ENCODE data around the gene OR8H1.

The OR8H1 gene, protein sequence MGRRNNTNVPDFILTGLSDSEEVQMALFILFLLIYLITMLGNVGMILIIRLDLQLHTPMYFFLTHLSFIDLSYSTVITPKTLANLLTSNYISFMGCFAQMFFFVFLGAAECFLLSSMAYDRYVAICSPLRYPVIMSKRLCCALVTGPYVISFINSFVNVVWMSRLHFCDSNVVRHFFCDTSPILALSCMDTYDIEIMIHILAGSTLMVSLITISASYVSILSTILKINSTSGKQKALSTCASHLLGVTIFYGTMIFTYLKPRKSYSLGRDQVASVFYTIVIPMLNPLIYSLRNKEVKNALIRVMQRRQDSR

DNA sequence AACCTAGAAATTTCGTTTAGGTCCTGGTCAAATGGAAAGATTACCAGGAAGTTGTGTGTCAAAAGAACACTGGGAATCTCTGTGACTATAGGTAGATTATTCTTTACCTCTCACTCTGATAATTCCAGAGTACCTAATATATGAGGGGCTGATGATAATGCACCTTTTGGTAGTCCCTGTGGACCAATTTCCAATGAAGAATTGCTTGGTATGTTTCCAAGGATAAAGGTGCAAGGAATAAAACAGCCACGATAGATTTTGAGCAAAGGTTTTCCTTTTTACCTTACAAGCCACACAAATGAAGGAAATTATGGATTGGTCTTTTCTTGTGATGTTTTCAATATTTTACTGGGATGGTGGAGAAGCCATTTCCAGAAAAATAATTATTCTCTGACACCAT, at the start of gene OR8H1:
Gene OR8H1, minus strand, starts transcription at position 101 of the 400 bp plus-strand sequence. CDS start 1,192 bp downstream, outside the sequence.
- no peak for DNase-seq

DNA sequence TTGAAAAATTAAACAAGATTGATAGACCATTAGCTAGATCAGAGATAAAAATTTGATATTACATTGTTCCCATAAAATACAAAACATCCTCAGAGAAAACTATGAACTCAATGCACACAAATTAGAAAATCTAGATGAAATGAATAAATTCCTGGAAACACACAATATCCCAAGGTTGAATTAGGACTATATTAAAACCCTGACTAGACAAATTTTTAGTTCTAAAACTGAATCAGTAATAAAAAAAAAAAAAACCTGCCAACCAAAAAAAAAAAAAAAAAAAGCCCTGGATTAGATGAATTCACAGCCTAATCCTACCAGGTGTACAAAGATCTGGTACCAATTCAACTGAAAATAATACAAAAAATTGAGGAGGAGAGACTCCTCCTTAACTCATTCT, 48.2 kb upstream of the OR8H1 start:
- no peak for DNase-seq

DNA sequence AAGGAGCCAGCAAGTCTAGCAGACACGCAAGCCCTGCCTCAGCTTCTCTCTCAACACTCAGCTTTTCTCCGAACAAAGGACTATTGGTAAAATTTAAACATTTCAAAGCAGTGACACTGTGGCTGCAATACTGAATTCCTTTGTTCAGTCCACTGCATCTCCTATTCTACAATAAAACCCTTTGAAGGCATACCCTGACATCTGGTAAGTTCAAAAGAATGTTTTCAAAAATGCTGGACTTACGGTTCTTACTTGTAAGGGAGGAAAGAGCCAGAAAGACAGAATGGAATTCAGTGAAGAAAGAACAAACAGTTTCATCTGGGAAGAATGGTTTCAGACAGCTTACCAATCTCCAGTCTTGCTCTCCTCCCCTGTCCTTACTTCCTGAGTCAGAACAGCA, 41.1 kb upstream of the OR8H1 start:
- no peak for DNase-seq

DNA sequence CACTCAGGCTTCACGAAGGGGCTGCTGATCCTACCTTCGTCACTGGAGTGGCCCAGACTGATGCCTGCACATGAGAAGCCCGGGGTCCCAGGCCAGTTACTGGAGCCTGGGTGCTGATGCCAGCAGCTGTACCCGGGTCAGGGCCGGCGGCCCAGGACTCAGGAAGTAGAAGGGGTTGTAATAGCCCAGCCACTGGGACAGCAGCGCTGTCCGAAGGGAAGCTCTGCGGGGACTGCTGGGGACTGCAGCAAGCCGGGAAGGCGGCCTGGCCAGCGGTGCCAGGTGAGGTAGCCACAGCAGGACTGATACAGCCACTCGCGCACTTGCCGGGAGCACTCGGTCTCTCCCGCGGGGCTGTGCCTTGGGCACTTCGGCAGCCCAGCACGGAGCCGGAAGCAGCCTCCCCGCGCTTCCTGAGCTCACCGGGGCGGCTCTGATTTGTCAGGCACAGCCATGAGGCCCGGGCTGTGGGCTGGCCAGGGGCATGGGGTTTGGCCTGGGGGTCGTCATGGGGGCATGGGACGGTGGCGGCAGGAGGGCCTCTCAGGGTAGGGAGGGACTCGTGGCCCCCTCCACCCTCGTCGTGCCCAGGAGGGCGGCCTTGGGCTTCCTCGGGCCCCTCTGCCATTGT, 39.9 kb upstream of the OR8H1 start:
- DNase-seq, result no peak

DNA sequence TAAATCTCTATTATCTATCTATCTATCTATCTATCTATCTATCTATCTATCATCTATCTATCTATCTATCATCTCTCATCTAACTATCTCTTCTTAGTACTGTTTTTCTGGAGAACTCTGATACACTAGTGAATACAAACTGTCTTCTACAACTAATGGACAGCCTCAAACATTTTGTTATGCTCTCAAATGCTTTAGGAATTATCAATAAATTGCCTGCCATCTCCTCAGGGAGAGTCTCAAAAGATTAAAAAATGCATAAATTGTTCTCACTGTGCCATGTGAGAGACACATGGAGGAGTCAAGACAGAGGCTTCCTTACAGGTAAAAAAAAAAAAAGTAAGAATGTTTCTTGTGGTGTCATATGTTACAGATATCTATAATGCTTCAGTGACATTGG, 22.8 kb upstream of the OR8H1 start, which contains the start of gene OR8K3:
Gene OR8K3, plus strand, starts transcription at position 301 of the 400 bp plus-strand sequence. CDS start 3,163 bp downstream, outside the sequence.
- DNase-seq, result no peak

DNA sequence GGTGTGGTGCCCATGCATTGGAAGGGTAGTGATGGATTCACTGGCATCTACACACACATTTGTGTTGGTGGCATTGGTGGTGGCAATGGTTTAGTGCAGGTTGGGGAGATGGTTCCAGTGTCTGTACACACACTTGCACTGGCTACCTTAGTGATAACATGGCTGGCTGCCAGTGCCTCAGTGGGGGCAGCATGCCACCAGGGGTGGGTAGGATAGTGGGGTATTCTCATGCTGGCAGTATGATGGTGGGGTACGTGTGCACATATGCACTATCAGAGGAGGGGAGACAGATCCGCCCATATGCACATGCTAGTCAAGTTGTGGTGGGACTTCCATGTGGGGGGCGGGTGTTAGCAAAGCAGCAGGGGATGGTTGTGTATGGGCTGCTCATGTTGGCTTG, 15.8 kb upstream of the OR8H1 start:
- DNase-seq, result no peak

DNA sequence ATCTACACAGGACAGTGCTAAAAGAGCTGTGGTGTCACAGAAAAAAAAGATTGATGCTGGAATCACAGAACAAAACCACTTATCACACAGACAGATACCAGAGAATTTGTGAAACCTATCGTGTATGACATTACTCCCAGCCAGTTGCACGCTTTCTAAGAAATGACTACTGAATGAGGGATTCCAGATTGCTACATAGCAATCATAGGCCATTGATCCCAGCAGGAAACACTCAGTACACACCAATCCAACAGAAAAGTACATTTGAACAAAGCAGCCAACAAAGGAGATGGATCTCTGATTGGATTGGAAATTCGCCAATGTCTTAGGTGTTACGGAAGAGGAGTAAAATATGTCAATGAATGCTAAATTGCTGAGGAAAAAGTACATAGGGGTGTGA, 4.8 kb upstream of the OR8H1 start:
- no peak for DNase-seq

DNA sequence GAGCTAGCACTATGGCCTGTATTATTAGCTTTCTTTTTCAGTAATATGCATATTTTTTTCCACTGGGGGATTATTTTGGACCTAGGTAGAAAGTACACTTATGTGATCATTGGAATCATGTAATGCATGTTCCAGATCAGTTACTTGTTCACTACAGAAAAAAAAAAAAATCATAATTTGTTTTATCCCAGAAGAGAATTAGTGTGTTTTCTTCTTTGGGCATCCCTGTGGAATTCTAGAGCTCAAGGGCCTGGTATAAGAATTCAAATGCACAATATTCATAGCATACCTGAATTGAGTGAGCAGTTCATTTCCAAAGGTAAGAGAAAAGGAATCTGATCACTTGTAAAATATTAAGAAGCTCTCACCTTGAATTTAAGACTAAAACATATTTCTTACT, 18.2 kb downstream of the OR8H1 start, which contains the start of gene OR5T1:
Gene OR5T1, plus strand, starts transcription at position 301 of the 400 bp plus-strand sequence. CDS start 1,485 bp downstream, outside the sequence.
- DNase-seq, result no peak

DNA sequence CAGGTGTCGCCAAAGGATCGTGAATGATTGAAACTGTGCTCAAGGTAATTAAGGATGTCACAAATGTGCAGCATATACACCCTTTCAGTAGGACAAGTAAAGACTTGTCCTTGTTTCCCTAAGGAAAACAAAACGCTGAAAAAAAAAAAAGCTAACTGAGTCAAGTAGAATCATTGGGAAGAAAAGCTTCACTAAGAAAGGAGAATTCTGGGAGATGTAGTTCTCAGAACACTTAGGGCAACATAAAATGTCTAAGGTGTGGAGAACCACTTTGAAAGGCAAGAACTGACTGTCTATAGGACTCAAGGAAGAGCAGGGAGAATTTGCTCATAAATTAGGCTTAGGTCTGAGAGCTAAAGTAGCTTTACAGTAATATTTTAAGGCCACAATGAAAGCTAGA, 21.0 kb downstream of the OR8H1 start:
- no peak for DNase-seq

DNA sequence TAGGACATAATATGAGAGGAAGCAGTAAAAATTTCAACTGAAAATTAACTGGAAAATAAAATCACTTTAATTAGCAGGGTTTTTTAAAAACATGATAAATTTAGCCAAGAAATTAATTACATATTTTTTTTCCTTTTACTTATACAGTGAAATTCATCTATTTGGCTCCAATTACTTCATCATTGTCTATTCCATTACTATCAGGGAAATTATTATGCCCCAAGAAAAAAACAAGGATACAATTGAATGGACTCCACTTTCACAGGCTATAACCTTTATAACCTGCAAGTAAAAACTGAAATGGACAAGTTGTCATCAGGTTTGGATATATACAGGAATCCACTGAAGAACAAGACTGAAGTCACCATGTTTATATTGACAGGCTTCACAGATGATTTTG, 40.1 kb downstream of the OR8H1 start, which contains the start of gene OR5T3:
Gene OR5T3, plus strand, starts transcription at position 301 of the 400 bp plus-strand sequence. Its CDS starts 0 bp downstream, at position 301.
- no peak for DNase-seq

All from MV-4-11 (cell line).